HEK293 (cell line): ENCODE data around the gene EID3.

Source experiments
- CTCF ChIP-seq: fragments of 450-650 bp; formaldehyde crosslinking; IDR thresholded peaks from 2 replicates; pipeline ENCODE4 v1.5.1; 2016; ENCODE audit warnings: missing biosample characterization, missing genetic modification characterization
- ZNF707 ChIP-seq: fragments of 450-650 bp; formaldehyde crosslinking; IDR thresholded peaks from 2 replicates; pipeline ENCODE4 v1.5.1; 2016; ENCODE audit warnings: missing biosample characterization, missing genetic modification characterization

GRCh38 chr12:104280111-104280510, 23.4 kb upstream of the EID3 start:
- TF ChIP-seq ZNF707 = no peak
- no peak for TF ChIP-seq CTCF (tag by site-specific recombination)
